A549 treated with AZD9567 at 1 μM for 4 hours (cell line): ENCODE data around the gene IVD. TPM values are rescaled to one million over a fixed set of nuclear protein-coding genes. Genes with fewer than 3 reads are reported as not detected.

Experiments
- total RNA-seq: library from RNA; stranded (reverse); fragments of 200-300 nt; extraction: Qiagen RNA extraction; gene quantifications from 5 replicates; pipeline ENCODE4 v1.2.3, GENCODE V29; 2022; ENCODE audit not compliant: insufficient read depth

IVD gene
- 13.2 to 25.9 TPM (median 15.2 TPM) in 5 replicates for total RNA-seq

DNA sequence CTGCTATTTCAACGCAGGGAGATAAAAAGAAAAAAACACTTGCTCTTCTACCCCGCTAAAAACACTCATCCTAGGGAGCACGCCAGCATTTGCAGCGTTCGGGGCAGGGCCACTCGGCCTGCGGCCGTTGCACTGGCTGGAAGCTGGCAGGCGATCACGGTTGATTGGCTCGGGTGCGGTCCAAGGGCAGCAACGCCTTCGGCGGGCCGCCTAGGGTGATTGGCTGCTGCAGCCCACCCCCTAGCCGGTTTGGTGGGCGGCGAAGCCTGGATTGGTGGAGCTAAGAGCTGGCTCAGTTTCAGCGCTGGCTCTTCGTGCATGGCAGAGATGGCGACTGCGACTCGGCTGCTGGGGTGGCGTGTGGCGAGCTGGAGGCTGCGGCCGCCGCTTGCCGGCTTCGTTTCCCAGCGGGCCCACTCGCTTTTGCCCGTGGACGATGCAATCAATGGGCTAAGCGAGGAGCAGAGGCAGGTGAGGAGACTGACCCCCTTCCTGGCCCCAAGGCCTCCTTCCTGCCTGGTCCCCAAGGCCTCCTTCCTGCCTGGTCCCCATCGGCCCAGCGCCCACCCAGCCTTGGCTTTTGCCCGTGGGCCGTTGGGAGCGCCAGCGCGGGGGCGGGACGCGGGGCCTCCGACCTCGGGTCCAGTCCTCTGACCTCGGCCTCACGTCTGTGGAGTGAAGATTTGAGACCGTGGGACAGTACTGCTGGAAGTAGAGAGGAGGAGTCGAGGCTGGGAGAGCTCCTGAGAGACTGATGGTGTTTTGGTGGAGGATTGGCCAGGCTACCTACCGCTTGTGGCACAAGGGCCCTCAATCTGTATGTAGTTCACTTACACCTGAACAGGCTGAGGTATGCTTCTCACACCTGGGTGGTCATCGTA lies at the start of gene IVD:
Gene IVD (plus strand): TSS at position 295 of the 881 bp plus-strand sequence. CDS start 33 bp downstream, at position 328.

DNA sequence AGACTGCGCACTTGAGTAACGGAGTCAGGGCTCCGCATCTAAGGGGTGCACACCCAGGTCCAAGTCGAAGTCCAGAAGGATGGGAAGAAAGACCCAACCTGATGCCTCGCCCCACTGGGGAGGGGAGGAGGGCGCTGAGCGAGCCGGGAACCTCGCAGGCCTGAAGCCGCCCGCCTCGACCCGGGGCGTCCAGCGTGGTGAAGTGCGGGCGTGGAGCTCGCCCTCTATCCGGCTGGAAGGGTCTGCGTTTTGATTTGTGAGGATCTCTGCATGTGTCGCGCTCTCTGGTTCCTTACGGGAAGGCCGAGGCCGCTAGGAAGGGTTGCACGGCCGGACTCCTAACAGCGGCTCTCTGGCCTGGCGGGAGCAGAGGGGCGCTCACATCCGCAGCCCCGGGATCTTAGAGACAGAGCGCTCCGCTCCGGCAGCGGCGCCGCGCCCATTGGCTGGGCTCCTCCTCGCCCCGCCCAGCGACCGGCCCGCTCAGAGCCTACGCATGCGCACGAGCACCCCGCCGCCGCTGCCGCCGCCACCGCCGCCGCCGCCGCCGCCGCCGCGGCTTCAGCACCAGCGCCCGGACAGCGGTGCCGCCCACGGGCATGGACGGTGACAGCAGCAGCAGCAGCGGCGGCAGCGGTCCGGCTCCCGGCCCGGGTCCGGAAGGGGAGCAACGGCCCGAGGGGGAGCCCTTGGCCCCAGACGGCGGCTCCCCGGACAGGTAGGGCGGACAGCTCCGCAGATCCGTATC lies 47.7 kb upstream of the IVD start, which contains the start of gene DISP2:
Gene DISP2 (plus strand): TSS at position 497 of the 748 bp plus-strand sequence. CDS start 103 bp downstream, at position 600.

DNA sequence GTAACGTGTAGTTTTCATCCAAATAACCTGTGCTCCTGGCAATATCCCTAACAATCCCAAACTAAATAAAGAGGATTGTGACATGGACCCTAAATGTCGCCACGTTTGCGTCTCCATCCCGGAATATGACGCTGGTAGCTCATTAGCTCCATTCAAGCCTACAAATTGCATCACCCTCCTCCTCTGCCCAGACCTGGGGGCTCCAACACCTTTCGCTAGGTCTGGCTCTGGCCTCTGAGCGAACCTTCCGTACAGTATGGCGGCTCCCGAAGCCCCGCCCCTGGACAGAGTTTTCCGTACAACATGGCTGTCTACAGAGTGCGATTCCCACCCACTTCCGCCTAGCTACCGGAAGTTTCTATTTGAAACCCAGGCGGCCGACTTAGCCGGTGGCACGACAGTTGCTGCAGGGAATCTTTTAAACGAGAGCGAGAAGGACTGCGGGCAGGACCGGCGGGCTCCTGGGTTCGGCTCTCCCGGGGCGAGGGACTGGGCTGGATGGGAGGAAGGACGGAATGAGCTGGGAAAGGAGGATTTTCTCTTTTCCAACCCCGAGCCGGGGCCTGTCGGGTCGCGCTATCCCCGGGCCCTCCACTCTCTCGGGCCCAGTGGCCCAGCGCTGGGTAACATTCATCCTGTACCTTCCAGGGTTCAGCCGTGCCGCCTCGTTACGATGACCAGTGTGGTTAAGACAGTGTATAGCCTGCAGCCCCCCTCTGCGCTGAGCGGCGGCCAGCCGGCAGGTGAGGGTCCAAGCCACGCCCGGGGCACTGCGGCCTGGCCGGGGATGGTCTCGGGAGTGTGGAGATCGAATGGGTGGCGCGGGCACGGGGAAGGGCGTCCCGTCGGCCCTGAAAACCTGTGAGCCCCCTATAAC lies 22.8 kb upstream of the IVD start, which contains the start of gene KNSTRN:
Gene KNSTRN (plus strand): TSS at position 142 of the 877 bp plus-strand sequence. CDS start 115 bp downstream, at position 257.

DNA sequence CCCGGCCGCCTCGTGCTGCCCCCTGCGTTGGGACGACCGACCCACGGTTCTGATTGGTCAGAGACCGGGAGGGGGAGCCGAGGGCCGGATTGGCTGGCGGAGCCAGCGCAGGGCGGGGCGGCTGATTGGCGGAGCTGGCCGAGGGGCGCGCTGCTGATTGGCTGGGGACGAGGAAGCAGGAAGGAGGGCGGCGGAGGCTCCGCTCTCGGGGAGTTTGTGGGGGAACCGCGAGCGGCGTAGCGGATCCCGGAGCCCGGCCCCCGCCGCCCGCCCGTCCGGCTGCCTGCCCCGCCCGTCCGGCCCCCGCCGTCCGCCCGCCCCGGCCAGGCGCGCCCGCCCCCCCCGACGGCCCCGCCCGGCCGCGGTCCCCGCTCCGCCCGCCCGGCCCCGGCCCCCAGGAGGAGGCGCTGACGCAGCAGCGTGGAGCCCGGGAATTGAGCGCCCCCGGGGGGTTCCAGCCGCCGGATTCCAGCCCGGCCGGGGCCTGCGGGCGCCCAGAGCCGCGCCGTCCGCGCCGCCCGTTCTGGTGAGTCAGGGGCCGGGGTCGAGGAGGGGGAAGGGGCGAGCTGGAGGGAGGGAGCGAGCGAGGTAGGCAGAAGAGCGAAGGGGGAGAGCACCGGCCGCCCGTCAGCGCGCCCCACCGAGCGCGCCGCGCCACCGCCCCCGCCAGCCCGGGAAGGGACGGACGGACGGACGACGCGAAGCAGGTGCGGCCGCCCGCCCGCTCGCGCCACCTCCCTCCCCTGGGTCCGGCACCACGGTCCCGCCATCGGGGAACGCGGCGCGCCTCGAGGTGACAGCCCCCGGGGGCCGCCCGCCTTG lies 35.4 kb downstream of the IVD start, which contains the start of gene BAHD1:
Gene BAHD1 (plus strand): TSS at position 211 of the 822 bp plus-strand sequence. CDS start 17,512 bp downstream, outside the sequence.

DNA sequence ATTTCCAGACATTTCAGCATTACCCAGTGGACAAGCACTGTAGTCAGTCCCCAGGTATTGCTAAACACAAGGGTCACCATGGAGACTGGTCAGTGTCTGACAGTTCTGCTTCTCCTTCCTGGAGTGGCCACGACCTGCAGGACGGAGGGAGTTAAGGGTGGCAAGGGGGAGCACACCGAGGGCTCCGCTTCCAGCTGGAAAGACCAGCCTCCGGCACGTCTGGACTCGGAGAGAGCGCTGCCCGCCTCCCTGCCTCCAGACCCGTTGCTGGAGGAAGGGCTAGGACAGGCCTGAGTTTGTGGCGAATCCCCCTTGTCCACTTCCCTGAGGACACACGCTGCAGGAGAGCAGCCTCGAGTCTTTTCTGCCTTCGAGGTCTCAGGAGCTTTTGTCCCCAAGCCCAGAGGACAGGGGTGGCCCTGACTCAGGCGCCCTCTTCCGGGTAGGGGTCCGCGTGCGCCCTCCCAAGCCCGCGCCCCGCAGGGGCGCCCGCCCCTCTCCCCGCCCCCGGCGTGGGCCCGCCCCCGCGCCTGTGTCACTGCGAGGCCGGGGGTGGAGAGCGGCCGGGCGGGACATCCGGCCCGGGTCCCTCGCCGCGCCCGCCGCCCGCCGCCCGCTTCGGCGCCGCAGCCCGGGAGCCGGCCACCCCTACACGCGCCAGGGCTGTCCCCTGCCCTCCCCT lies 65.0 kb downstream of the IVD start, which contains the start of gene CHST14:
Gene CHST14 (plus strand): TSS at position 562 of the 682 bp plus-strand sequence. CDS start 230 bp downstream, outside the sequence.

Other genes starting within 250 kb of the IVD start
- gene BUB1B, start 244.7 kb upstream of the IVD start, total RNA-seq = 24.6 to 27.6 TPM (median 25.8 TPM) in 5 replicates
- 0.16 to 0.31 TPM (median 0.24 TPM) in 4 of 5 replicates, not detected in the other for gene PAK6, start 166.7 kb upstream of the IVD start, total RNA-seq
- 0.14 to 0.35 TPM (median 0.34 TPM) in 4 of 5 replicates, not detected in the other for gene ANKRD63, start 122.7 kb upstream of the IVD start, total RNA-seq
- gene PLCB2, start 97.9 kb upstream of the IVD start, total RNA-seq = 0.52 to 1.2 TPM (median 0.73 TPM) in 4 of 5 replicates, not detected in the other
- gene INAFM2, start 82.1 kb upstream of the IVD start, total RNA-seq = 6.9 to 7.8 TPM (median 7.2 TPM) in 5 replicates
- gene CCDC9B, start 64.9 kb upstream of the IVD start, total RNA-seq = 15.6 to 19.3 TPM (median 15.8 TPM) in 5 replicates
- gene PHGR1, start 54.8 kb upstream of the IVD start, total RNA-seq = not detected in 5 replicates
- 0.71 to 2.2 TPM (median 1.3 TPM) in 4 of 5 replicates, not detected in the other for gene DISP2, start 47.6 kb upstream of the IVD start, total RNA-seq
- gene KNSTRN, start 23.1 kb upstream of the IVD start, total RNA-seq = 39.4 to 49.4 TPM (median 45.5 TPM) in 5 replicates
- gene BAHD1, start 35.2 kb downstream of the IVD start, total RNA-seq = 9.1 to 11.9 TPM (median 11.7 TPM) in 5 replicates
- 9.6 to 17.9 TPM (median 16.4 TPM) in 5 replicates for gene CHST14, start 65.2 kb downstream of the IVD start, total RNA-seq
- gene CCDC32, start 159.2 kb downstream of the IVD start, total RNA-seq = 14.6 to 17.3 TPM (median 15.5 TPM) in 5 replicates
- gene RPUSD2, start 163.5 kb downstream of the IVD start, total RNA-seq = 8.6 to 17.1 TPM (median 16.1 TPM) in 5 replicates
- gene KNL1, start 188.5 kb downstream of the IVD start, total RNA-seq = 5.3 to 10.1 TPM (median 7.6 TPM) in 5 replicates